HG03460 (cell line): ENCODE data around the gene RAPSN.

Source experiments
- ATAC-seq: cut with Tn5 transposase; IDR thresholded peaks from one replicate; pipeline ENCODE4 v1.9.1; 2021; ENCODE audit not compliant: unreplicated experiment

Gene RAPSN

DNA sequence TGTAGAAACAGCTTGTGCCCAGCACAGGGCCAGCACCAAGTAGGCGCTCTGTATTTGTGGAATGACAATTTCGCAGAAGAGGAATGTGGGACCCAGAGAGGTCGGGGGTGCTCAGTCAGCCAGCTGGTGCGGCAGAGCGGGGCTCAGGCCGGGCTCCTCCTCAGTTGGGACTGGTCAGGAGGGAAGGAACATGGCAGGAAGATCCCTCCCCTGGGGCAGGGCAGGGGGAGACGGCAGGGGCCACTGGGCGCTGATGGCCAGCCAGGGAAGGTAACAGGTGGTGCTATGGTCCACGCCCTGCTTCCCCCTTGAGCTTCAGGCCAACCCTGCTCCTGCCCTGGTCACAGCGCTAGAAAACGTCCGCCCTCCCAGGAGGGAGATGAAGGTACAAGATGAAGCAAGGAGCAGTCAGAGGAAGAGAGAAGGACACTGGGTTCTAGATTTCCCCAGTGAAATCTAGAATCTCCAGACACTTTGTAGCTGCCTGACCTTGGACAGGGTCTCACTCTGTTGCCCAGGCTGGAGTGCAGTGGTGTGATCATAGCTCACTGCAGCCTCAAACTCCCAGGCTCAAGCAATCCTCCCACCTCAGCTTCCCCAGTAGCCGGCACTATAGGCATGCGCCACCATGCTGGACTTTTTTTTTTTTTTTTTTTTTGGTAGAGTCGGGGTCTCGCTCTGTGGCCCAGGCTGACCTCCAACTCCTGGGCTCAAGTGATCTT lies 57.1 kb downstream of the RAPSN start:
- no peak for ATAC-seq

DNA sequence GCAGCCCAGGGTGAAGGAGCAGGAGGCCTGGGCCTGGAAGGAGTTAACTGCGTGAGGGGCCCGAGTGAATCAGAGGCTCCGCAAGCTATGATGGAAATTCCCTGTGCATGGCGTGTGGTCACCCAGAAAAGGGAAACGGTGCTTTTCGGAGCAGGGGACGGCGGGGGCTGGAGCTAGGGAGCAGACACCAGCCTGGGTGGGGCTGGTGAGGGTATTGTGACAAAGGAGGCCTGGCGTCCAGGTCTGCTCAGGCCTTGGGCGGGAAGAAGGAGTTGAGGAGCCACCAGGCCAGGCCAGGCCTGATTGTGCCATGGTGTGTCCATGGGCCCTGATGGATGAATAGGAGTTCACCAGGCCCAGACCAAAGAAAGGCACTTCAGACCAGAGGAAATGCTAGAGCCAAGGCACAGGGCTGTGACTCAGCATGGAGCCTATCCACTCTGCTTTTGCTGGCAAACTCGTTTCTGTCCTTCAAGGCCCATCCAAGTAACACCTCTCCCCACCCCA lies 57.8 kb downstream of the RAPSN start:
- ATAC-seq: no peak

DNA sequence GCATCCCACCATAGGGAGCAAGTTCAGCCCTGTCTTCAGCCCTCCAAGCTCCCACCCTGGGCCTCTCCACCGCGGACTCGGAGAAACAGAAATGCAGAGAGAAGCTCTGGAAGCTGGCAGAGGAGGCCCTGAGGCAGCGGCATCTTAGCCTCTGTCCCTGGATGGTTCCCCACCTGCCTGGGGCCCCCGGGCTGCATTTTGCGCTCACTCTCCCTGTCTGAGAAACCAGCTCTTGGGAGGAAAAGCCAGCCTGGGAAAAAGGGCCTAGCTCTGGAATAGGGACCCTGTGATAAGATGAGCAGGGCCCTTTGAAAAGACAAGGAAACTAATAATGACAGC lies 58.5 kb downstream of the RAPSN start:
- no peak for ATAC-seq

DNA sequence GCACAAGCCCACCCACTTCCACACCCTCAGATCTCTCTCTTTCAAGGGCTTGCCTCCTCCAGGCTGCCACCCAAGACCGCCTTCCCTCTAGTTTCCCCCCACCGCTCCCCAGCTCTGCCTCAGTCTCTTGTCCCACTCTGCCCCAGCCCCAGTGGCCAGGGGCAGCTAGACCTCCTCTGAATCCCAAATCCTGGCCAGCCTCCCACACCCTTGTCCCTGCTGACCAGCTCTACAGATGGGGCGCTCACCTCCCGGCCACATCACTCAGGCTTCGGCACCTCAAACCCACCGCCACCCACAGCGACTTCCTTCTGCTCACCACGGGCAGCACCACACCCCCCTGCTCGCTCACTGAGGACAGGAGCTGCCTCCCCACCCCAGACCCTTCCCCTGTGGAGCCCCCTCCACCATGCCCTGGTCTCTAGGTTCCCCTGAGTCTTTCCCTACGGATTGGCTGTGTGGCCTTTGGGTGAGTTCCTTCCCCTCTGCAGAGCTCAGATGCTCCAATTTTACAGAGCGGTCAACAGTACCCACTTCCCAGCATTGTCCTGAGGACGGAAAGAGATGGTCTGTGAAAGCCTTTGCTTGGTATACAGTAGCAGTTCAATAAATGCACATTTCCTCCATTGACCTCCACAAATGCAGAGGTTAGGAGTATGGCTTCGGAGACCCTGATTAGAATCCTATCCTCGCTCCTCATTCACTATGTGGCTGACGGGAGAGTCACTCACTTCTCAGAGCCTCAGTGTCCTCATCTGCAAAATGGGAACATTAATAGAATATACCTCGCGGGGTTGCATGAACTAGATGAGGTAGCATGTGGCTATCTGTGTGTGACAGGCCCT lies 59.1 kb downstream of the RAPSN start:
- ATAC-seq: no peak

DNA sequence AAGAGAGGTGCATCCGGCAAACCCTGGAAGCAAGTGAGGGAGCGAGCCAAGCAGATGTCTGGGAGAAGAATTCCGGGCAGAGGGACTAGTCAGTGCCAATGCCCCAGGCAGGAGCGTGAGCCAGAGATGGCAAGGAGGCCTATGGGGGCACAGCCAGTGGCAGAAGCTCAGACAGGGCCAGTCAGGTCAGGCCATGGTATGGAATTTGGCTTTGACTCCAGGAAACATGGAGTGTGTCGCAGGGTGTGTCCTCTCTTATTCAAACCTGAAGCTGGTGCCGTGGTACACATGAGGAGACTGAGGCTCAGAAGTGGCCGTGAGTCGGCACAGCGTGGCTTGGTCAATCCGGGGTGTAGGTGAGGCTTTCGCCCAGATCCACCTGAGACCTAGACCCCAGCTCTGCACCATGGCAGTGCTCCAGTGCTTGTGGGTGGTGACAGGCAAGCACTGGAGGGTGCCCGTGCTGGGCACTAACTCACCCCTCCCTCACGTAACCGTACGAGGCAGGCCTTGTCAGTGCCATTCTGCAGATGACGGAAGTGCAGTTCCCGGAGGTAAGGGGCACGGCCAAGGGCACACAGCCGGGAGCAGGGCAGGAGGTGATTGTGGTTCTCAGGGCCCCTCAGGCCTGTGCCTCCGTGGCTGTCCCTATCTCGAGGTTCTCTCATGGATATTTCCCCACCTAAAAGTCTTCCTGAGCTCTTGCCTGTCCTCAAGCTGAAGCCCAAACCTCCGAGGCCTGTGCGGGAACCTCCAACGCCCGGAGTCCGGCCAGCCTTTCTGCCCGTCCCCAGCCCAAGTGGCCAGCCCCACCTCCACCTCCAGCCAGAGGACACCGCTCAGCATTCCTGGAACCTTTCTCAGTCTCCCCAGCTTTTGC lies 60.0 kb downstream of the RAPSN start:
- no peak for ATAC-seq

DNA sequence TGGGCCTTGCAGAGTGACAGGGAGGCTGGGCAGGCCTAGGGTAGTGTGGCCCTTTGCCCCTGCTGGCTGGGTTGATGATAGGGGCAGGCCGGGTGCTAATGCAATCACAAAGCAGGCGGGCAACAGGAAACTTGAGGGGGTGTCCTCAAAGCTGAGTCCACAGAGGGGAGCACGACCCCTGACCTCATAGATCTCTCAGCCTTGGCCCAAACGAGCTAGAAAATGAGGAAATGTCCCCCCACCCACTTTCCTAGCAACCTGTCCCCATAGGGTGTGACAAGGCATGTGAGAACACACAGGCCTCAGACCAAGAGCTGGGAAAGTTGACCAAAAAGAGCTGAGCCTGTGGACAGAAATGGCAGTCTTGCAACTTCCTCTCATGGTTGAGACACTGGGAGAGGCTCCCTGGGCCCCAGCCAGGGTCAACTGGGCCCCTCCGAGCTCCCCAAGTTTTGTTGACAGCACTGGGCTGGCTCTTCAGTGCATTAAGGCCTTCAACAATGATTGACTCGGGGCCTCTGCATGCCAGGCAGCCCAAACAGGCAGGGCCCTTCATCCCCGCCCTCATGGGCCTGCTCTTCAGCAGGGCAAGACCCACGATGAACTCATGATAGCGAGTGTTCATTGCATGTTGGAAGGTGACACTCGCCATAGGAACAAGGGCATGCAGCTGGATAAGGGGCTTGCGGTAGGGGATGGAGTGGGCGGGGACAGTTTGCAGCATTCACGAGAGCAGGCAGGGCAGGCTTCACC lies 60.8 kb downstream of the RAPSN start:
- ATAC-seq: no peak
